HUES48 (cell line): ENCODE results near the gene NDUFB4.

Experiments used
- H3K27ac ChIP-seq: one replicate; pipeline ENCODE4 v1.7.0; 2013; ENCODE audit warnings: low read depth, low read length, inconsistent platforms
- H3K27me3 ChIP-seq: 2 replicates; pipeline ENCODE4 v1.6.1; 2013; ENCODE audit warnings: mild to moderate bottlenecking, low read length; ENCODE audit not compliant: control insufficient read depth, insufficient read depth
- H3K36me3 ChIP-seq: 2 replicates; pipeline ENCODE4 v1.6.1; 2013; ENCODE audit warnings: low read length; ENCODE audit not compliant: control insufficient read depth, insufficient read depth
- H3K4me1 ChIP-seq: 2 replicates; pipeline ENCODE4 v1.6.1; 2013; ENCODE audit warnings: mild to moderate bottlenecking, low read length; ENCODE audit not compliant: control insufficient read depth, insufficient read depth
- H3K4me3 ChIP-seq: 2 replicates; pipeline ENCODE4 v1.5.1; 2013; ENCODE audit warnings: mild to moderate bottlenecking, low read depth, low read length
- H3K9ac ChIP-seq: 2 replicates; pipeline ENCODE4 v1.6.1; 2013; ENCODE audit warnings: mild to moderate bottlenecking, low read depth, low read length, moderate library complexity
- H3K9me3 ChIP-seq: 2 replicates; pipeline ENCODE4 v1.6.1; 2013; ENCODE audit warnings: low read length; ENCODE audit not compliant: control insufficient read depth, insufficient read depth

NDUFB4 gene

DNA sequence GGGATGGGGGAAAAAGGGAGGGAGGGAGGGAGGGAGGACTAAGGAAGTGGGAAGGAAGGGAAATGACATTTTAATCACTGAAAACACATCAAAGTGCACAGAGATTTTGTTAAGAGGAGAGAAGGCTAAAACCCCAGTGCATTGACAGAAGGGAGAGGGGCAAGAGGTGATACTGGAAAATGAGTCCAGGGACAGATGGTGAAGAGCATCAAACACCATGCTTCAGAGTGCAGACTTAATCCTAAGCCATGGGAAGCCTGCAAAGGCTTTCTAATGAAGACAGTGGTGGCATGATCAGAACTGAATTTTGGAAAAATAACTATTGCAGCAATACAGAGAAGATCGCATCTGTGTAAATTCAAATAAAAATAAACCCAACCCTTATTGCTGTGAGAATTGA lies 44.1 kb downstream of the NDUFB4 start:
- Histone ChIP-seq H3K9me3 (no peaks in the 10 kb centered on the region), H3K4me3 (no peak overlapping the region), H3K27ac (no peak overlapping the region), H3K27me3 (no peaks in the 10 kb centered on the region), H3K36me3 (no peaks in the 10 kb centered on the region), H3K4me1 (no peaks in the 10 kb centered on the region), H3K9ac (no peak overlapping the region)

DNA sequence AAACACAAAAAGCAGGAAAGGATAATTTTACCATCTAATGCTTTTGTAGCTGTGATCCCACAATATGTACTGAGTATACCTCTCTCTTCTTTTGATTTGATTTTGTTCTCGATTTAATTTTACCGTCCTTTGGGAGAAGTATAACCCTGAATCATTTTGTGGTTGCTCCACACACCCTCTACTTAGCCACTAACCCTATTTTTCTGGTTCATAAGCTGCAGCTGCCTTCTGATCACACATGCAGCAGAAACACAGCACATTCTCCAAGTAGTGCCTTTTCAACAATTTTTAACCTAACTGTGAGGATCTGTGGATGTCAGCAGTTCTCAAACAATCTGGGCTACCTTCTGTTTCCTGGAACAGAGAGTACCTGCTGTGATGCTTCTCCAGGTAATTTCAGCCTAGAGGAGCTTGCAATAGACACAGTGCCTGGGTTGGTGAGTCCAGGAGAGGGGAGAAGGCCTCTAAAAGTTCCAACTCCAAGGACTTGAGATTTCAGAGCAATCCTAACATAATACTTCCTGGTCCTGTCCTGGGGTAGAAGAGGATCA lies 45.6 kb downstream of the NDUFB4 start:
- H3K4me3 ChIP-seq: no peak overlapping the region
- H3K9me3 ChIP-seq: no peaks in the 10 kb centered on the region
- H3K27me3 ChIP-seq: no peaks in the 10 kb centered on the region
- H3K4me1 ChIP-seq: no peaks in the 10 kb centered on the region
- H3K9ac ChIP-seq: no peak overlapping the region
- H3K27ac ChIP-seq: no peak overlapping the region
- H3K36me3 ChIP-seq: no peaks in the 10 kb centered on the region

DNA sequence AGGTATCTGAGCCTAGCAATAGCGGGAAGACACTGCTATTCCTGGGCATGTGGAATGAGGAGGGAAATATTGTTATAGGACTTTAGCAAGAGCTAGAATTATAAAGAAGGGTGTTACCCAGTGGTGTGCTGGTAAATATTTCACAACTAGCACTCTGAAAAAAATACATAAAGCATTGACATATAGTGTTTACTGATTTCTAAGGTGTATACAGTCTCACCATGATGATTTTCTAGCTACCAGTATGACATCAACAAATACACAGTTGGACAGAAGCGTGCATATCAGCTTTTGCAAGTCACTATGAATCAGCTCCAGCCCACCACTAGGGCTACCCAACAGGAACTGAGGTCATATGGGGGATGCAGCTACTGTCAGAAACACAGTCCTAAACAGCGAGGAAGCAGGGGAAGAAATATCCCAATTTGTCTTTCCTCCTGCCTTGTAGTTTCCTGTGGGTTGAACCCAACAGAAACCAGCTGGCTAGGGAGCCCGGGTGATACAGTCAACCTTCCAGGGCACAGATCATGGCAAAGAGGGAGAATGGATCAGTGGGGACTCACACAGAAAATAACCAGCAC lies 46.3 kb downstream of the NDUFB4 start:
- no peaks in the 10 kb centered on the region for H3K36me3 ChIP-seq
- H3K4me3 ChIP-seq: no peak overlapping the region
- no peaks in the 10 kb centered on the region for H3K27me3 ChIP-seq
- H3K27ac ChIP-seq: no peak overlapping the region
- no peaks in the 10 kb centered on the region for H3K9me3 ChIP-seq
- no peak overlapping the region for H3K9ac ChIP-seq
- no peaks in the 10 kb centered on the region for H3K4me1 ChIP-seq

DNA sequence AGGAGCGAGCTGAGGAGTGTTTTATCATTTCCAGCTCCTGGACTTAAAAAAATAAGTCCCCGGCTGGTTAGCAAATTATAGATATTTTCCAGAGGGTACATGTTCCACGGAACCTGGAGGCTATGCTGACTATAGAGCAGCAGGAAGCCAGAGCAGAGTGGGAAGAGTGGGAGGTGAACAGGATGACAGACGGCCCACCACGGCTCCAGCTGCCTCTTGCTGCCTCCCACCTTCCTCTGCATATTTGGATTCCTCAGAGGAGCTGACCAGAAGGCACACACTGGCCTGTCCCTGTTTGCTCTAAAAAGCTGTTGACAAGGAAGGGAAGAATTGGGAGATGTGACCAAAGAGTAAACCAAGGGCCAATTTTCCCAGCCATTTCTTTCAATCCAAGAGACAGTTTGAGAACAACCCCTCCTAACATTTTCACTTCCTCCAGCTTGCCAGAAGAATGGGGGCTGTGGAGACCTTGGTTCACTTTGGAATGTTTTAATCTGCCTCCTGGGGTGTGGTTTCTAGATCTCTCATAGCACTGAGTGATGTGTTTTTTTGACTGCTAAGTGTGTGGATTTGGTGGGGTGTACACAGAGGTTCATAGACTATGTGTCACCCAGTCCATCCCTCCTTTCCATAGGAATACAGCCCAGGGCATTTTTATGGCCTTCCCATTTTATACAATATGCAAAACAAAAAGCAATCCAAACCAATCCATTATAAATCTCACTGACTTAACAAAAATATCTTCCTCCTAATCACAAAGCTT lies 49.1 kb downstream of the NDUFB4 start:
- Histone ChIP-seq H3K27ac (no peak overlapping the region), H3K9ac (no peak overlapping the region), H3K36me3 (no peaks in the 10 kb centered on the region), H3K9me3 (no peaks in the 10 kb centered on the region), H3K4me3 (no peak overlapping the region), H3K4me1 (no peaks in the 10 kb centered on the region), H3K27me3 (no peaks in the 10 kb centered on the region)

DNA sequence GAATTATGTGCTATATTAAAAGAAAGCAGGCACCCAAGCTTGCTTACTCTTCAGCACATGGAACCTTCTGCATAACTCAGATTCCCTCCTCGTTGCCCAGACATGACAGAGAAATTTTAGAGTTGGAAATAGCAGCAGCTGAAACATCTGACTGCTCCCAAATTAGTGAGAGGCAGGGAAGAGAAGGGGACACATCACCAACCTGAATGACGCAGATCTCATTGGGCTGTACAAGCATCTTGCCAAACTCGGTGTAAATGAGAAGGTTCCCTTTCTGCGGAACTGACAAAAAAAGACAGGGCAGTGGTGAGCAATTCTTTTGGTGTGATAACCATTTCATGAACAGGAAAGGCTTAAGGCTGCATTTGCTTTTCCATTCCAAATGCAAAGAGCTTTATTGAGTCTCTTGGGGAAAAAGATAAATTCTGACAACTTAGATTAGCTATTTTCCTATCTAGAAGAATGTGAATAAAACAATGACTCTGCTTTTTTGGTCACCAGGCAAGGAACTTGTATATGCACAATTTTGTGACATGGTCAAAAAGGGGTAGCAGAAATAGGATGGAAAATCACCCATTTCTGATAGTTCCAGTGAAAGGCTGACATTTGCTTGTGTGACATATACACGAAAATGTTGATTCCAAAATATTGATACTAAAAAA lies 50.8 kb downstream of the NDUFB4 start:
- Histone ChIP-seq H3K9ac (no peak overlapping the region), H3K4me3 (no peak overlapping the region), H3K4me1 (no peaks in the 10 kb centered on the region), H3K9me3 (no peaks in the 10 kb centered on the region), H3K27ac (no peak overlapping the region), H3K27me3 (no peaks in the 10 kb centered on the region), H3K36me3 (no peaks in the 10 kb centered on the region)

DNA sequence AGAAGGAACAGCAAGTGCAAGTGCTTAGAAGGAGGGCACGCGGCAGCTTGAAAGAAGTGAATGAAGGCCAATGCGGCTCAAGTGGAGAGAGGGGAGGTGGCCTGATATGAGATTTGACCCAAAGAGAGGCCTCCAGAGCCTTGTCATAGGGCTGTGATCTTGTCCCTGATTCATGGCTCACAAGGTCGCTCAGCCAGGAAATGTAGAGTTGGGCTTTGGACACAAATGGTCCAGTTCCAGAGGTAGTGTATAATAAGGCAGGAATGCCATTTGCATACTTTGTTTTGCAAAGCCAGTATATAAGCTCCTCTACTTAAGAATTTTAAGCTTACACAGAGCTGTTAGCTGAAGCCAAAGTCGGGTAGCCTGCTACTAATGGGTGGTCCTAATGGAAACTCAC lies 52.2 kb downstream of the NDUFB4 start:
- 0 out of 2 replicates have a peak, but pooled peaks cover 3% of the 10 kb centered on the region for H3K4me1 ChIP-seq
- no peaks in the 10 kb centered on the region for H3K36me3 ChIP-seq
- no peaks in the 10 kb centered on the region for H3K27me3 ChIP-seq
- no peaks in the 10 kb centered on the region for H3K9me3 ChIP-seq
- H3K9ac ChIP-seq: no peak overlapping the region
- H3K27ac ChIP-seq: no peak overlapping the region
- H3K4me3 ChIP-seq: no peak overlapping the region

DNA sequence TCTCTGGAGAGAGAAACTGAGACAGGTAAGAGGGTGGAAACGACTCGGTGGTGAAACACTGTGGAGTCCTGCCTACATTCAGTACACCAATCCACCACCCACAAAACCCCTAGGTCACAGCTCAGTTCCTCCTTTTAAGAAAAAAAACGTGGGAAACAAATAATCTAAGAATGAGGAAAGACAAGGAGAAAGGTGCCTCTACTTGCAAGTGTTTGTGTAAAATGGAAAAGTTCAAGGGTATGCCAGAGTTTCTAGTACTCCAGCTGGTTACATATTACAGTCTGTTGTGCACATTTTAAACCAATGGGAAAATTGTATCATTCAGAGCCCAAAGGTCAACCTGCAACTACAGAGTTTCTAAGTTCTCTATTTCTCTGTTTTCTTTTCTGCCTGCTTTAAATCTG lies 53.7 kb downstream of the NDUFB4 start:
- Histone ChIP-seq H3K27ac (no peak overlapping the region), H3K9ac (no peak overlapping the region), H3K36me3 (no peaks in the 10 kb centered on the region), H3K9me3 (no peaks in the 10 kb centered on the region), H3K4me1 (0 out of 2 replicates have a peak, but pooled peaks cover 3% of the 10 kb centered on the region), H3K27me3 (no peaks in the 10 kb centered on the region), H3K4me3 (no peak overlapping the region)

DNA sequence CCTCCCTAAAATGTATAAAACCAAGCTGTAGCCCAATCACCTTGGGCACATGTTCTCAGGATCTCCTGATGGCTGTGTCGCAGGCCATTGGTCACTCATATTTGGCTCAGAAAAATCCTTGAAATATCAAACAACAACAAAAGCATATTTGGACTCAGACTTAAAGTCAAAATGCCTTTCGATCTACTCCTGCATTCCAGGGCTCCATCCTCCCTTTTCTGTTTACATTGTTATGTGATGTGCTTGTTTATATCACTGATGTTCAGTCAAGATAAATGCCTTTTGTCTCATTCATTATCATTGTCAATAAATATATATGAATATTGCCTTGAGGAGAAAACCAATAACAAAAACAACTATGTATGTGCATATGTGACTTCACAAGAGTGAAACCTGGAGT lies 54.2 kb downstream of the NDUFB4 start:
- no peak overlapping the region for H3K4me3 ChIP-seq
- H3K27ac ChIP-seq: no peak overlapping the region
- H3K9me3 ChIP-seq: no peaks in the 10 kb centered on the region
- H3K27me3 ChIP-seq: no peaks in the 10 kb centered on the region
- no peaks in the 10 kb centered on the region for H3K36me3 ChIP-seq
- 0 out of 2 replicates have a peak, but pooled peaks cover 3% of the 10 kb centered on the region for H3K4me1 ChIP-seq
- no peak overlapping the region for H3K9ac ChIP-seq
